HepG2 (cell line): Measurements from ENCODE around the gene HTR2A. TPM values are rescaled to one million over a fixed set of nuclear protein-coding genes. Genes with fewer than 3 reads are reported as not detected.
A peak's percentile ranks its signal among the peaks of the same experiment; 100 is the strongest.

ENCODE experiments used
- DR1 ChIP-seq: sonication (generic); formaldehyde crosslinking; IDR thresholded peaks from 2 replicates; pipeline ENCODE4 v1.8.0; 2021; ENCODE audit warnings: mild to moderate bottlenecking, missing genetic modification reagents, inconsistent platforms
- EZH2 ChIP-seq: conservative IDR thresholded peaks from 2 replicates; pipeline ENCODE4 v1.6.1; 2012; ENCODE audit warnings: mild to moderate bottlenecking, low read depth, low read length, moderate library complexity
- GTF2F1 ChIP-seq: fragments of 150-350 bp; IDR thresholded peaks from 2 replicates; pipeline ENCODE4 v1.6.1; 2014; ENCODE audit warnings: low read length
- HES4 ChIP-seq: sonication (generic); formaldehyde crosslinking; IDR thresholded peaks from 2 replicates; pipeline ENCODE4 v1.9.0; 2021; ENCODE audit warnings: mild to moderate bottlenecking, missing genetic modification reagents, borderline replicate concordance
- JARID2 ChIP-seq: sonication (generic); formaldehyde crosslinking; IDR thresholded peaks from 2 replicates; pipeline ENCODE4 v1.8.1; 2023; ENCODE audit warnings: missing genetic modification reagents, inconsistent platforms; ENCODE audit not compliant: insufficient replicate concordance
- NRL ChIP-seq: sonication (generic); formaldehyde crosslinking; IDR thresholded peaks from 2 replicates; pipeline ENCODE4 v1.5.0; 2020; ENCODE audit warnings: missing genetic modification reagents, mild to moderate bottlenecking, moderate library complexity, borderline replicate concordance
- PCBP2 ChIP-seq: fragments of 200-400 bp; formaldehyde crosslinking; optimal IDR thresholded peaks from 2 replicates; pipeline ENCODE3; 2018; ENCODE audit warnings: low read length, low read depth; ENCODE audit not compliant: poor library complexity, severe bottlenecking
- SNRNP70 ChIP-seq: fragments of 200-400 bp; formaldehyde crosslinking; IDR thresholded peaks from 2 replicates; pipeline ENCODE4 v1.6.1; 2017; ENCODE audit warnings: mild to moderate bottlenecking, low read depth, low read length, moderate library complexity
- SOX6 ChIP-seq, 2 experiments: fragments of 450-650 bp in 1 of 2; sonication (generic) in 1 of 2; formaldehyde crosslinking in 1 of 2; IDR thresholded peaks; 2 replicates each; pipeline versions ENCODE4 v1.4.0 to v1.6.1; 2017 to 2020; ENCODE audit warnings: antibody characterized with exemption in 1 of 2, mild to moderate bottlenecking in 1 of 2, missing genetic modification reagents in 1 of 2
- YEATS4 ChIP-seq: sonication (generic); formaldehyde crosslinking; IDR thresholded peaks from 2 replicates; pipeline ENCODE4 v1.4.0; 2020; ENCODE audit warnings: missing genetic modification reagents, borderline replicate concordance
- ZBTB10 ChIP-seq: sonication (generic); formaldehyde crosslinking; IDR thresholded peaks from 2 replicates; pipeline ENCODE4 v1.4.0; 2020; ENCODE audit warnings: missing genetic modification reagents, borderline replicate concordance
- ZBTB34 ChIP-seq: sonication (generic); formaldehyde crosslinking; IDR thresholded peaks from 2 replicates; pipeline ENCODE4 v1.8.0; 2022; ENCODE audit warnings: mild to moderate bottlenecking, missing genetic modification reagents
- ZBTB8A ChIP-seq: sonication (generic); formaldehyde crosslinking; IDR thresholded peaks from 2 replicates; pipeline ENCODE4 v1.4.0; 2020; ENCODE audit warnings: mild to moderate bottlenecking, low read depth, missing genetic modification reagents, borderline replicate concordance
- ZFP90 ChIP-seq: sonication (generic); formaldehyde crosslinking; IDR thresholded peaks from 2 replicates; pipeline ENCODE4 v1.8.0; 2022; ENCODE audit warnings: missing genetic modification reagents, mild to moderate bottlenecking, inconsistent platforms, borderline replicate concordance
- ZFP91 ChIP-seq: sonication (generic); formaldehyde crosslinking; IDR thresholded peaks from 2 replicates; pipeline ENCODE4 v1.9.0; 2022; ENCODE audit warnings: missing genetic modification reagents, mild to moderate bottlenecking, borderline replicate concordance
- ZNF296 ChIP-seq: sonication (generic); formaldehyde crosslinking; conservative IDR thresholded peaks from 2 replicates; pipeline ENCODE4 v1.5.0; 2020; ENCODE audit warnings: mild to moderate bottlenecking, missing genetic modification reagents
- ZNF337 ChIP-seq: sonication (generic); formaldehyde crosslinking; IDR thresholded peaks from 2 replicates; pipeline ENCODE4 v1.5.1; 2020; ENCODE audit warnings: missing genetic modification reagents, low read depth, mild to moderate bottlenecking, borderline replicate concordance
- ZNF354B ChIP-seq: sonication (generic); formaldehyde crosslinking; IDR thresholded peaks from 2 replicates; pipeline ENCODE4 v1.8.0; 2022; ENCODE audit warnings: mild to moderate bottlenecking, missing genetic modification reagents
- polyA plus RNA-seq, 8 experiments: library from polyadenylated mRNA; depleted of rRNA in 3 of 8; stranded (reverse) in 7 of 8; unstranded in 1 of 8; fragments of >200 nt; fragmentation: Illumina TruSeq in 4 of 8; extraction: Trizol in 4 of 8; gene quantifications; 2 replicates each; pipeline versions ENCODE4 v1.2.1 to v1.2.3, GENCODE V29; 2011 to 2016; ENCODE audit warnings: low read depth in 4 of 8, missing spikeins in 1 of 8, mixed read lengths in 1 of 8; ENCODE audit not compliant: insufficient read depth in 1 of 8
- total RNA-seq, 5 experiments: library from RNA; depleted of rRNA; stranded (reverse); fragments of >200 nt; fragmentation: Illumina TruSeq; extraction: Trizol; gene quantifications; 2 replicates each; pipeline ENCODE4 v1.2.3, GENCODE V29; 2016; ENCODE audit warnings: low read depth in 1 of 5

The HTR2A gene
- total and polyA plus RNA-seq, 2 of the 13 experiments (the other 11 are each of a cell fraction or from before 2014, with no cell fraction given), result not detected

- no peak for TF ChIP-seq ZBTB34 (CRISPR knock-in tag)
- no peak for TF ChIP-seq EZH2
- peak; percentile 78; the same call in 1 of the 2 replicates for TF ChIP-seq ZNF337 (CRISPR knock-in tag)
- TF ChIP-seq GTF2F1, result no peak
- no peak for TF ChIP-seq SOX6 (IDR thresholded peaks at IDR 0.05)
- TF ChIP-seq SOX6 (CRISPR knock-in tag; IDR thresholded peaks at IDR 0.05), result peak; percentile 37; the same call in 1 of the 2 replicates
- TF ChIP-seq YEATS4, result peak; percentile 94
- TF ChIP-seq NRL (CRISPR knock-in tag), result peak; percentile 72; the same call in 1 of the 2 replicates
- no peak for TF ChIP-seq PCBP2
- TF ChIP-seq HES4, result peak; percentile 91; the same call in 1 of the 2 replicates
- peak; percentile 88; the same call in 1 of the 2 replicates for TF ChIP-seq ZFP91
- TF ChIP-seq ZBTB8A (CRISPR knock-in tag), result no peak
- no peak for TF ChIP-seq ZNF296 (CRISPR knock-in tag)
- no peak for TF ChIP-seq ZNF354B (CRISPR knock-in tag)
- peak; percentile 57 for TF ChIP-seq DR1
- TF ChIP-seq JARID2, result no peak
- peak; percentile 20; the same call in 1 of the 2 replicates for TF ChIP-seq ZFP90 (CRISPR knock-in tag)
- TF ChIP-seq SNRNP70, result no peak
- TF ChIP-seq ZBTB10 (CRISPR knock-in tag), result peak; percentile 52; the same call in 1 of the 2 replicates
These were observed 100.1 kb downstream of the HTR2A start, which contains the start of gene ESD (continued) for GRCh38 chr13:46796515-46797474.
